Activated CD4-positive, alpha-beta T cell treated with anti-CD3 and anti-CD28 coated beads, Interleukin-2, amount 50 U/mL, for 1 hour (primary cell): ENCODE results near the gene LCK.
A peak's percentile ranks its signal among the peaks of the same experiment; 100 is the strongest.
"Not testable (repeated sequence)": the region's sequence is repeated elsewhere in the genome, so short reads cannot be mapped to it uniquely, and the experiment has no call there.

Experiments
- DNase-seq: peaks from one replicate; pipeline ENCODE4 v3.0.0-alpha.2; 2020

Gene LCK

GRCh38 chr1:32275424-32275823 lies 24.4 kb downstream of the LCK start:
- no peak for DNase-seq

DNA sequence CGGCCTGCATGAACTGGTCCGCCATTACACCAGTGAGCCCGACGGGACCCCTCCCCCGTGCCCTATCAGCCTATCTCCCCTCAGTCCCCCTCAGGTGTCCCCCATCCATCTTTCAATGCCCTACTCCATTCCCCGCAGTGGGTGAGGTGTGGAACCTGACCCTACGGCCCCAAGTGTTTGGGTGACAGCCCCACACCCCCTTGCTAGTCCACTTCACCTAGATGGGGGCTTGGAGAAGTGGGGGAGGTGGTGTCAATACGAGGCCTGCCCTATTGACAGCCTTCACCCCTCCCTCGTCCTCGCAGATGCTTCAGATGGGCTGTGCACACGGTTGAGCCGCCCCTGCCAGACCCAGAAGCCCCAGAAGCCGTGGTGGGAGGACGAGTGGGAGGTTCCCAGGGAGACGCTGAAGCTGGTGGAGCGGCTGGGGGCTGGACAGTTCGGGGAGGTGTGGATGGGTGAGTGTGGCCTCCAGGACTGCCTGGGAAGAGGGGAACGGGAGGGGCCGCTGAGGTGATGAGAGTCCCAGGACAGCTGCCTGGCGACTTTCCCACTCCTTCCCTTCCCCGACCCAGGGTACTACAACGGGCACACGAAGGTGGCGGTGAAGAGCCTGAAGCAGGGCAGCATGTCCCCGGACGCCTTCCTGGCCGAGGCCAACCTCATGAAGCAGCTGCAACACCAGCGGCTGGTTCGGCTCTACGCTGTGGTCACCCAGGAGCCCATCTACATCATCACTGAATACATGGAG lies 25.1 kb downstream of the LCK start:
- DNase-seq, result no peak

GRCh38 chr1:32284777-32285176 lies 33.7 kb downstream of the LCK start:
- DNase-seq, result not testable (repeated sequence)

DNA sequence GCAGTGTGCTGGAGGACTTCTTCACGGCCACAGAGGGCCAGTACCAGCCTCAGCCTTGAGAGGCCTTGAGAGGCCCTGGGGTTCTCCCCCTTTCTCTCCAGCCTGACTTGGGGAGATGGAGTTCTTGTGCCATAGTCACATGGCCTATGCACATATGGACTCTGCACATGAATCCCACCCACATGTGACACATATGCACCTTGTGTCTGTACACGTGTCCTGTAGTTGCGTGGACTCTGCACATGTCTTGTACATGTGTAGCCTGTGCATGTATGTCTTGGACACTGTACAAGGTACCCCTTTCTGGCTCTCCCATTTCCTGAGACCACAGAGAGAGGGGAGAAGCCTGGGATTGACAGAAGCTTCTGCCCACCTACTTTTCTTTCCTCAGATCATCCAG lies 34.6 kb downstream of the LCK start:
- DNase-seq, result no peak

GRCh38 chr1:32286763-32287162 lies 35.7 kb downstream of the LCK start:
- no peak for DNase-seq

DNA sequence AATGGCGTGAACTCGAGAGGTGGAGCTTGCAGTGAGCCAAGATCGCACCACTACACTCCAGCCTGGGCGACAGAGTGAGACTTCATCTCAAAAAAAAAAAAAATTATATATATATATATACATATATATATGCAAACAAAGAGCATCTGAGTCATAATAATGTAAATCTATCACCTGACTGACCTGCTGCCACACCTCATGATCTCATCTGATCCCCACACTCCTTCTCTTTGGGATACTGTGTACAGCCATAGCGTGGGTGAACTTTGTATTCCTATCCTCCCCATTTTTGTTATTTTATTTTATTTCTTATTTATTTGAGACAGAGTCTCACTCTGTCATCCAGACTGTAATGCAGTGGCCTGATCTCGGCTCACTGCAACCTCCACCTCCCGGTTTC lies 38.2 kb downstream of the LCK start:
- no peak for DNase-seq

DNA sequence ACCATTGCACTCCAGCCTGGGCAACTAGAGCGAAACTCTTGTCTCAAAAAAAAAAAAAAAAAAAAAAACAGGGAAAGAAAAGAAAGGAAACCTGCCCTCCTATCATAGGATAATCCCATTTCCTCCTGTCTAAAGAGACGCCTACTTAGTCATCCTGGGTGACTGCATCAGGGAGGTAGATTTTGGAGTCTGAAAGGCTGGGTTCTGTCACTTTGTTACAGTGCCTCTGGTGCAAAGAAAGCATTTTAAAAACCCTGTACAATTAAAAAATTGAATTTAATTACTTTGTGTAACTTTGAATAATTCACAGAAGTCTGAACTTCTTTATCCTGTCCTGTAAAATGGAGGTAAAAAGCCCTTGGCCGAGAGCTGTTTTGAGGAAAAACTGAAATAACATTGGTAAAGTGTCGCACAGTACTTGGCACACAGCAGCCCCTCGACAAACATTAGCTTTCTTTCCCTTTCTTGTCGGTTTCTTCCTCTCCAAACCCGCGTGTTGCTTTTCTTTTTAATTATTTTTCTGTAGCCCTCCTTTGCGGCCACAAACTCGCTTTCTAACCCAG lies 40.2 kb downstream of the LCK start:
- DNase-seq, result no peak

DNA sequence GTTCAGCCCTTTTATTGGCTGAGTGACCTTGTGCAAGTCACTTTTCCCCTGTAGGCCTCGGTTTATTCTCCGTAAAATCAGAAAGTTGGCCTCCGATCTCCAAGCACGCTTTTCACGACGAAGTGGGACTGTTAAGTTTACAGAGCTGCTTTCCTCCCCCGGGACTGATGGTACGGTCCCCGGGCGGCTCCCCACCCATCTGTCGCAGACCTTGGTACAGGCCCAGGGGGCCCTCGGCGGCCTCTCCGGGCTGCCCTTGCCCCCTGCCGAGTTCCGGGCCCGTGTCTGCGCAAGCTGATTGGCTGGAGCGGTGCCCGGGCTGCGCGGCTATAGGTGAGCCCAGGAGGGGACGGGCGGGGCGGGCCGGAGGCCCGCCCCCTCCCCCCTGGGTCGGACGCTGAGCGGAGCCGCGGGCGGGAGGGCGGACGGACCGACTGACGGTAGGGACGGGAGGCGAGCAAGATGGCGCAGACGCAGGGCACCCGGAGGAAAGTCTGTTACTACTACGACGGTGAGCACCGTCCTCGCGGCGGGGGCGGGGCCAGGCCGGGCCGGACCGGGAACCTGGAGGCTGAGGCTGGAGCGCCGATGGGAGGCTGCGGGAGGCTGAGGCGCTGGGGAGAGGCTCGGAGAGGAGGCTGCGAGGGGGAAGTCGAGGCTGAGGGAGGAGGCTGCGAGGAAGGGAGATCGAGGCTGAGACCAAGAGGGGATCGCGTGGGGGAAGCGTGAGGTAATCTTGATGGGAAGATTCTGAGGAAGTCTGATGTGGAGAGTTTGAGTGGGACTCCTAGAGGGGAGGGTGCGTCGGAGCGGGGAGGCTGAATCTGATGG lies 40.9 kb downstream of the LCK start, which contains the start of gene HDAC1:
TSS of gene HDAC1 (plus strand) at position 376 of the 831 bp plus-strand sequence. CDS start at position 463, 87 bp downstream.
- peak; percentile 95 for DNase-seq

- DNase-seq, result not testable (repeated sequence)
Observed at GRCh38 chr1:32298211-32298610, 47.1 kb downstream of the LCK start.

DNA sequence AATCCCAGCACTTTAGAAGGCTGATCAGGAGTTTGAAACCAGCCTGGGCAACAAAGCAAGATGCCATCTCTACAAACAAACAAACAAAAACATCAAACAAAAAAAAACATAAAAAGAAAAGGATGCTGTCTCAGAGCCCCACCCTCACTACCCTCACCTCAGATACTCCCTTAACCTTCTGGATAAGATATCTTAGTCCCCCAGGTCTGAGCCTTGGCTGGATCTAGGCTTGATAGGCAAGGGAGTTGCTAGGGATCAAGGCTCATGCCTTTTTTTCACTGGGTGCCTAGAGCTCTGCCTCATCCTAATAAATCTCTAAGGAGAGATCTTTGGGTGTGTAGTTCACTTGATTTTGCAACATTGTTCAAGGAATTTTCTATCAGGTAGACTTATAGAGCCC lies 48.3 kb downstream of the LCK start:
- DNase-seq, result no peak

- DNase-seq, result no peak
Observed at GRCh38 chr1:32303358-32303757, 52.3 kb downstream of the LCK start.

- no peak for DNase-seq
Observed at GRCh38 chr1:32303997-32304622, 53.0 kb downstream of the LCK start.

- DNase-seq, result no peak
Observed at GRCh38 chr1:32305310-32305709, 54.2 kb downstream of the LCK start.

GRCh38 chr1:32307324-32307723 lies 56.3 kb downstream of the LCK start:
- no peak for DNase-seq

DNA sequence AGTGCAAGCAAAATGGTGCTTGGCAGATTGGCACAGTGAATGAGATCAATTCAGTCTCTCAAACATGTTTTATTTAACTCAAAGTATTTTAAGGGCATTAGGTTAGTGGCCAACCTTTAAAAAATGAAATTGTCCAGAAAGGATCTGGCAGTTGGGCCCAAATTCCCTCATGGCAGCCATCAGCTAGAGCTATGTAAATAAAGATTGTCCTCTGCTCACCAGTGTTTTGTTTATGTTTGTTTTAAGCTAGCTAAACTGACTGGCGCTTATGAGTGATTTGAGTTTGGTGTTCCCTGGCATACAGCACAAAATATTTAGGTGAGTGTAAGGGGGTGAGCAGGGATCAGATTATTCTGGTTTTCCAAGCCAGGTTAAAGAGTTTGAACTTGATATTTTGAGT lies 58.9 kb downstream of the LCK start:
- DNase-seq, result no peak

GRCh38 chr1:32311709-32312393 lies 60.8 kb downstream of the LCK start:
- no peak for DNase-seq

GRCh38 chr1:32316903-32317277 lies 65.8 kb downstream of the LCK start:
- no peak for DNase-seq

- DNase-seq, result no peak
Observed at GRCh38 chr1:32318127-32318869, 67.2 kb downstream of the LCK start.

DNA sequence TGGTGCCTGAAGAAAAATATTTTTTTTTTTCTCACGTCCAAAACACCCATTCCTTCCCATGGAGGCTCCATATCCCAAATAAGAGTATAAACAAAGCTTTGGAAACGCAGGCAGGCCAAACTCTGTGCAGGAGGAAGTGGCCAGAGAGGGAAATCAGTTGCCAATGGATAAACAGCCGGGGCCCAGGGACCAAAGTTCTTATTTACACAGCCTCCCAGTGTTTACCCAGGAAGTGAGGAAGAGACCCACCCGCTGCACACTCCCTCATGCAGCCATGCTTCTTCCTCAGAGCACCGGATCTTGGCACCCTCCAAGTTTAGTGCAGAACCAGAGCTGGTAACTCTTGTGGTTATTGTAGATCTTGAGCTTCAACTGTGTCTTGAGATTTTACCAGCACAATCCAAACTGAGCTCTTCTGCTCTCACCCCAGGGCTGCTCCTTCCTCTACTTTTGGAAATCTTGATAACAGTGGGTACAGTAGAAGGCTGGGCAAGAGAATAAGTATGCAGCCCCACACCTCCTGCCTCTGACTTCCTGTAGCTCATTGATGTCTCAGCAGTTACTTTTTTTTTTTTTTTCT lies 70.7 kb downstream of the LCK start:
- peak; percentile 24 for DNase-seq

- no peak for DNase-seq
Observed at GRCh38 chr1:32327204-32327603, 76.1 kb downstream of the LCK start.

DNA sequence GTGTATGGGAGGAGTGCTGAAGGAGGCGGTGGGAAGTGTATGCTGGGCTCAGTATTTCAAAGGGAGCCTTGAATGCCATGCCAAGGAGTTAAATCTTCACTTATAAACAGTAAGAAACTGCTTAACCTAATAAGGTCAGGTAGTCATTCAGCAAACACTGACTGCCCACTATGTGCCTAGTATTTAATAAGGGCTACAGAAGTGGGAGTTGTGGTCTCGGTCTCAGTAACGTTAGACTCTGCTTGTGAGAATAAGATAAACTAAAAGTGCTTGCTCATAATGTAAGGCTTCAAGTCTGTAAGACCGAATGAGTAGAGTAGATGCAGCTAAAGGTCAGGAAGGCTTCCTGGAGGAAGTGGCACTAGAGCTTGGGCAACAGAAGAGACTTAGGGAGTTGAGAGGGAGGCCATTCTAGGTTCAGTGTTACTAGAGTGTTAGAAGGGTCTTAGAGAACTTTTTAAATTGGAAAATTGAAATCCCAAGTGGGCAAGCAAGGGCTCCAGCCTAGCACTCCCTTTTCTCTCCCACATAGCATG lies 78.9 kb downstream of the LCK start:
- no peak for DNase-seq
